ENCODE data around the gene DTNA.

Gene DTNA

DNA sequence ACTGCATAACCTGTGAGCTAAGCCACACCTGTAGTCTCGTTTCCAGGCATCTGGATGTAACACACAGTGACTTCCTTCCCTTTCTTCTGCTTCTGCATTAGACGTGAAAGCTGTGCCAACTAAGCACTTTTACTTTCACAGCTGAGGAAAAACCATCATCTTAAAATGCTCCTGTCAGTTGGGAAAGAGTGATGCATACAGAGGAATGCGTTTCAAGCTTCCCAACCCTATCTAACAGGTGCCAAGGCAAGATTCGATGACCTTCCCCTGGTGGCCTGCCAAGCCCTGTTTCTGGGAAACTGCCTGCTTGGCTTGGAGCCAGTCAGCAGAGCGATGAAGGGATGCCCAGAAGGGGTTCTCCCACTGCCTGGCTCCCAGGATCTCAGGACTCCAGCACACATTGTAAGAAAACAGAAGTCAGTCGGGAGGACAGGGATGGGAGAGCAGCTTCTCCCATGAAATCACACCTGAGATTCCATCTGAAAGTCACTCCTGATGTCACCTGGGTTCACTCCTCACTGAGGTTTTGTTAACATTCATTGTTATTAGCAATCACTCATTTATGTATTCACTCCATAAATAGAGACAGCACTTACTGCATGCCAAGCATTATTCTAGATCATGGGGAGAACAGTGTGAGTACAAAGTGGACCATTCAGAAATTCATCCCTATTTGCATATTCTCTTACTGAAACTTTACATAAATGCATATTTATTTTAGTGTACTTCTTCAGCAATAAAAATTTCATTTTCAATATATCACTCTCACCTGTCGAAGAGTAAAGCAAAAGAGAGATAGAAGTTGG lies 64.1 kb downstream of the DTNA start:
- no peak for DNase-seq

- no peak for DNase-seq
Observed at GRCh38 chr18:34775461-34775860, 65.4 kb downstream of the DTNA start.

GRCh38 chr18:34779112-34779511 lies 69.0 kb downstream of the DTNA start:
- DNase-seq = no peak

GRCh38 chr18:34780856-34781255 lies 70.8 kb downstream of the DTNA start:
- DNase-seq = no peak

GRCh38 chr18:34783501-34783900 lies 73.4 kb downstream of the DTNA start:
- DNase-seq = no peak

DNA sequence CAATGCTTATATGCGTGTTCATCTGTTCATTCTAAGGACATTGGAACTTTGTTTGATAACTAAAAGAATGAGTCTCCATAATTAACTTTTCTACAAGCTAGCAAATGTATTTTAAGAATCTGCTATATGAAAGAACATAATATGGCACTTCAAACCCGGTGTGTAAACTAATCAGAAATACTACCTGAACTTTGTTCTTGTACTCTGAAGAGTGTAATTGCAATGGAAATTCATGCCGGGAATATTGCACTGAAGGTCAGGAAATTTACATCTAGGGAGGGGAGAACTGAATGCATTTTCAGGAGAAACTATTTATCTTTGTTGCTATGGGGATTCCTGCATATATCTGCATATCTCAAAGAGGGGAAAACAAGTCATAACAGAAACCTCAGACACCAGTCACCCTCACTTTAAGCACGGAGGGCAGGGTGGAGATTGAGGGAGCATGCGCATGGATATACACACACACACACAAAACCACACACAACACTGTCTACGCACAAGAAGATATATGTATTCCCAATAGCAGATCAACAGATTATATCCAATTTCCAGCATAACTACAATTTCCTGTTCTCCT lies 76.2 kb downstream of the DTNA start:
- no peak for DNase-seq

- peak in 1 of 2 experiments; percentile 7 for DNase-seq
Observed at GRCh38 chr18:34787931-34788532, 77.9 kb downstream of the DTNA start.

DNA sequence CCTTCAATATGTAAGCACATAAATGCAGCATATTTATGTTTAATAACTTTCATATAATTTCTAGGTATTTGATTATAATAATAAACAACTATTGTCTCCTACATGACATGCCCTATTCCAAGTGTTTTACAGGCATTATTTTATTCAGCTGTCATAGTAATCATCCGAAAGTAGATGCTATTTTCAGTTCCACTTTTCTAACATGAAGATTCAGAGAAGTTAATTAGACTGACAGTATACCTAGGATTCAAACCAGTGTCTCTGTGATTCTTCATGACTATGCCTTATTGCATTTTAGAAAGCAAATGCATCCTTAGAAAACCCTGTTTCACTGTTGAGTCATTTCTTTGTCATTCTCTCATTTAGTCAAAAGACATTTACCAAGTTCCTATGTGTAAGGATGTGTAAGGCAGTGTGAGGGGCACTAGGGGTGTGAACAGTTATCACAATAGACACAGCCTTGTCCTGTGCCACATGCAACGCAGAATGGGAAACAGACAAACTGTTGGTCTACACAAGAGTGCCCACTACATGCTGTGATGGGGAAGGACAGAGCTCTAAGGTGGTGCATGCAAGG lies 79.8 kb downstream of the DTNA start:
- no peak for DNase-seq

- no peak for DNase-seq
Observed at GRCh38 chr18:34794348-34794747, 84.2 kb downstream of the DTNA start.

DNA sequence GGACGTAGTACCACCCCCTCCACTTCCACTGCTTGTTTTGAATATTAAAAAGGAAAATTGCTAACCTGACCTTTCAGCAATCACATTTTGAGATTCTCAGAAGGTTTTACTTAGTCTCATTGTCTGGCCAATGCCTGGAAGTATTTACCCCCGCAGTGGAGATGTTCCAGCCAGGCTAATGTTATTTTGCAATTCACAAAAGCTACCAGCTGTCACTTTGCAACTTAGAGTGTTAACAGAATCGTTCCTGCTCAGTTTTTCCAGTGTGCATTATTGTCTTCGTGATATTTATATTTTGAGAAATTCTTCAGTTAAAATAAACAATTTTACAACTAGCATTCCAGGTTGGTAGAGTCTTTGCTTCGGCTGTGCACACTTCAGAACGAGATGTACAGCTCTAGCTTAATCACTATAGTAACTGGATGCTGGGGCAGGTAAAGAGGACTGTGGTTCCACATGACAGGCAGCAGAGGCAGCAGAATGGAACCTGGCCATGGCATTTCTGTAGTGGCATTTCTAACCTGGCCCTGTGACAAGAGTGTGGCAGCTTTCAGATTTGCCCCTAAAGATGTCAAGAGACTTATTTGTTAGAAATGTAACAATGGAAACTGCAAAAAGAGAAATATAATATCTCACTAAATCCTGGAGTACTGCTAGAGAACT lies 85.1 kb downstream of the DTNA start:
- no peak for DNase-seq

DNA sequence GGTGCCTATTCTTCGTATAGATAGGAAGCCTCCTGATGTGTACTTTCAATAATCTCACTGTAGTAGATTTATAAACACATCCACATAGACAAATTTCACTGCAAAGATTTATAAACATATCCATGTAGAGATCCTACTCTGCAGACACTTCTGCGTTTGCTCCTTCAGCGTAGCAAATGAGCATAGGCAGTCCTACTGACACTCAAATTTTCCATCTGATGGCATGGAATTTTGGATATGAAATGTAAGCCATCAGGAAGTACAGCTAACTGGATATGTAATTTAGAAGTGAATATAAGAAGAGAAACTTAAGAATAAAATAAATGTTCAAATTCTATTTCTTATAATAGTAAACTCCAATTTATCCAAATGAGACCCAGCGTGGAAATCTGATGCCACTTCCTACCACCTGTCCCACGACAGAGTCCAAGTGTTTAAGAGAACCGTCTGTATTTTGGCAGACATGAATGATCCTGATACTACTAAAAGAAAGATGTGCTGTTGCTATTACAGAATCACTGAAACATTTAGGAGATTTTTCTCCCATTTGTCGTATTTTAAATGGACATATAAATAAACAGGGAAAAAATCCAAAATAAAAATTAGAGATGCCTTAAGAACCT lies 86.0 kb downstream of the DTNA start:
- no peak for DNase-seq

DNA sequence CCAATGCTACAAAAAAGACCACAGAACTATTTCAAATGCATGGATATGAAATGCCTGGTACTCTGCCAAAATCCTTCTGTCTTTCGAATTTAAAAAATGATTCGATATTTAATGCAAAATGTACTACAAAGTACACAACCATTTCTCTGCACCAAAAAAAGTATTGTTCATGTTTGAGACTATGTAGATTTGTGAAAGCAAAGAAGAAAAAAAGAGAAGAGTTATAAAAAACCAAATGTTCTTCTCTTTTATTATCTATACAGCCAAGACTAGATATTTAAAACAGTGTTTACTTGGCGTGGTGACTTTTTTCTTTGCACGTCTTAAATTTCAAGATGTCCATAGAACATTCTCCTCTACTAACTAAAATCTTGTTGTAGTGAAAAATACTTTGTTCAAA lies 89.2 kb downstream of the DTNA start:
- no peak for DNase-seq

- DNase-seq = no peak
Observed at GRCh38 chr18:34800381-34800780, 90.3 kb downstream of the DTNA start.

GRCh38 chr18:34801774-34802173 lies 91.7 kb downstream of the DTNA start:
- DNase-seq = no peak

DNA sequence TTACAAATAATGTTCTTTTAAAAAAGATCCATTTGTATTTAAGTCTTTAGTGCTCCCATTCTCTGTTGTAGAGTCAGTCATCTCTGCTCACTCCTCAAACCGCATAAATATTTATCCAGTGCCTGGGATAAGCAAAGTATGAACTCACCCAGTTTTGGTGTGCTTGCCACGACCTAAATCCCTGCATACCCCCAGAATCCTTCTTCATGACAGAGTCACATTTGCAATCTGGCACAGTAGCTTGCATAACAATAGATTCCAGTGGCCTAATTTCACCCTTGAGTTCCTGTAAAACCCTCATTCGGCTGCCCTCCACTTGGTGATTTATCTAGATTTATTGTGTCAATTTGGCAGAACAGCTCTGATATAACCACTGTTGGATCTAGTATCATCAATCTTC lies 92.9 kb downstream of the DTNA start:
- DNase-seq = no peak

DNA sequence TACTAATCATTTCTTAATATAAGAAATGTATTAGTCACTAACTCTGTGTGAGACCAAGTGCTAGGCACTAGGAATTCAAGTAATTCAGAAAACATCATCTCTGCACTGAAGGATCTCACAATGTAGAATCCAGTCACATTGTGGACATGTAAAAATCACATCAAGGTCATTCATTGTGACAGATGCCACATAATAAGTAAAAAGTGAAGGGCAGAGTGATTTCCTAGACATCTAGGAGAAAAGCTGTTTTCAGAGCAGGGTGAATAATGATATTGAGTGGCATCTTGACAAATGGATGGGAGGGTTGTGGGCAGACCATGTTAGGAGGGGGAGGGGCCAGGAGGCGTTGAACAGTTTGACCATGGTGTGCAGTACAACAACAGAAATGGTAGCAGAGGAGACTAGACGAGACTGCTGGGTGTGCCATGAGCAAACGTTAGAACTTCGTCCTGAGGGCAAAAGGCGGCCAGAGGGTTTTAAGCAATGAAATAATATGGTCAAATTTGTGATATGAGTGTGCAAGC lies 93.8 kb downstream of the DTNA start:
- DNase-seq = no peak

DNA sequence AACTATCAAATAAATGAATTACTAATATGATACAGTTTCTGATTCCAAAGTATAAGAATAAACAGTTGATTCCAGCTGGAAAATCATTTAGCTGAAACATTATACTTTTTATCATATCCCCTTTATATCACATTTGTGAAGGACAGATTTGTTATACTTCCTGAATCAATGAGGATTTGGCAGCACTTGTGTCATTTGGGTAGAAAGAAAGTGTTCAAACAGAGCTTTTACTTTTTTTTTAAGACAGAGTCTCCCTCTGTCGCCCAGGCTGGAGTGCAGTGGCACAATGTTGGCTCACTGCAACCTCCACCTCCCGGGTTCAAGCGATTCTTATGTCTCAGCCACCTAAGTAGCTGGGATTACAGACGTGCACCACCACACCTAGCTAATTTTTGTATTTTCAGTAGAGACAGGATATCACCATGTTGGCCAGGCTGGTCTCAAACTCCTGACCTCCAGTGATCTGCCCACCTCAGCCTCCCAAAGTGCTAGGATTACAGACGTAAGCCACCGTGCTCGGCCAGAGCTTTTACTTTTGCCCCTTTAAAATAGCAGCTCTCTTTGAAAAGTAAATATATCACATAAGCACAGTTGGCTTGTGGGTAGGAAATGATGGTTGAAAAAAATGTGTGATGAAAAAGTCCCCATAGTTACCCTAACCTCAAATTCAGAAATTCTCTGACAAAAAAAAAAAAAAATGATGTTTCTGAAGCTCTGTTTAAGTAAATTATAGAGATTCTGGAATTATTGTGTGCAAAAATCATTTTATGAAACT lies 95.2 kb downstream of the DTNA start:
- no peak for DNase-seq

DNA sequence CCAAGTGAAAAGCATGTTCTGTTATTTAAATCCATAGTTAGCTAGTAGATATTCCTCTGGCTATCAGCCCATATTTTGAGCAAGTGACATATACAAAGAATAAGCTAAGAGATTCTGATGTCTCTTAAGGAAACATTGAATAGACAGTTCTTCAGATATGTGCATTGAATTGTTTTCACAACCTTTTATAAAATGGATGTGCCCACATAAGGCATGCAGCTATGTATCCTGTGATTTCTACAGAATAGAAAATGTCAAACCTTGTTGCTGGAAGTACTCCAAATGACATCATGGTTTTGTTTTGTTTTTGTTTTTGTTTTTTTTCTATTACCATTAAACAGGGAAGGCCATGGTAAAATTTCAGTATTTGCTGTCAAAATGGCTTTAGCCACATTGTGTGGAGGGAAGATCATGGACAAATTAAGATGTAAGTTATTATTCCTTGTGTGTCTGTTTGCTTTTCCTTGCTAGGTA lies 95.8 kb downstream of the DTNA start:
- no peak for DNase-seq

DNA sequence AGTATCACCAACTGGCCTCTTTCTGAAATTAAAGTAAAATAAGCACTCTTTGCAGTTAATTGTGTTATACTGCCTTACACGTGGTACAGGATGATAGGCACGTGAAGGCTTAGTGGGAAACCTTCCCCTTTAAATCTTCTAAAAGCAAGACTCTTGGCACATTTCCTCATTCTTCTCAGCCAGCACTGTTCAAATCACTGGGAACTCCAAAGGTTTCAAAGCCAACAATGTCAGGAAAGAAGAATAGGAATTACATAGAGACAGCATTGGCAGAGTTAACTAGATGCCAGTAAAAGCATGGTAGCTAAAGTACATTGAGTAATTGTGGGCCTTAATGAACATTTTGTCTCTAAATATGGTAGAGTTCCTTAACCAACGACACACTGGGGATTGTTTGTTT lies 96.4 kb downstream of the DTNA start:
- DNase-seq = no peak

DNA sequence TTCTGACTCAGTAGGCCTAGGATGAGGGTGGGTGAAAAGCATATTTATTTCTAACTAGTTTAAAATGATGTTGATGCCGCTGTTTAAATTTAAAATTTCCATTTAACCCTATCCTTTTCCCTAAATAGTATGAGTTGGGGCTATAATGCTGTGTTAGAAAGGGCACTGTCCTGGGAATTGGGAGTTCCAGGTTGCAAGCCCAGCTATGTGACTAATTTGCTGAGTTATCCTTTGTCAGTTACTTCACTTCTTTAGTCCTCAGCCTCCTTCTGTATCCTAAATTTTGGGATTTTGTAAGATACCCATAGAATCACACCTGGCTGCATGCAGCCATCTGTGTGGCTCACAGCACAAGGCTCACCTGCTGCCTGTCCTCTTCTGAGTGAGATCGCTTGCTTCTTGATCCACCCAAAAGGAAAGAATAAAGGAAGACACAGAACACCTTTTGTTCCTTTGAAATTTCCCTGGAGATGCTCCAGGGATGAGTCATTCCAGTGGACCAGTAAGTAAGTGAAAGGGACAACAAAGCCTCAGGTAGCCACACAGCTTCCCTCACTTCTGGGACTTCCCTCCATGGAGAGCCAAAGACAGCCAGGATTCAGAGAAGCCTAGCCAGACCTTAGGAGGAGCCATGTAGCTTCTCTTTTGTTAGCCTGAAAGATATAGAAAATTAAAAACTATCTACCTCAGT lies 97.2 kb downstream of the DTNA start:
- no peak for DNase-seq

DNA sequence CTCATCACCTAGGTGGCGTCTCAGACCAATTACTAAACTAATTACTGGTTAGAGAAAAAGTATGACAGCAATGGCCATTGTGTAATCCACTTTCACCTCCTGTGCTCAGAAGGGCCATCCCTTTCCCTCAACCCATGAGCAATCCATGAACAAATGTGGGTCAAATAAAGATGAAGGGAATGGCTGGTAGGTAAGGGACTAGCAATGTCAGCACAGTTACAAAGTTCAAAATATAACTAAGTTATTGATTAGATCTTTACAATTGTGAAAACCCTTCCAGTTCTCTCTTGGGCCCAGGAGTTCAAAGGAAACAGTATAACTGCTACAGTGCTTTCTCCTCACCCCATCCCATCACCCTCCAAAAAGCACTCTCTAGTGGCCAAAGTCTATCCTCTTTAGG lies 98.3 kb downstream of the DTNA start:
- no peak for DNase-seq

Data from activated CD4-positive, alpha-beta T cell treated with anti-CD3 and anti-CD28 coated beads, Interleukin-2, amount 50 U/mL, for 48 hours (primary cell).